Loucy (cell line): ENCODE data around the gene SMAP1.

Source experiments
- H2AFZ ChIP-seq: fragments of 200-600 bp; sonication (generic); 2 replicates; pipeline ENCODE4 v1.6.0; 2016; ENCODE audit warnings: antibody characterized with exemption, mild to moderate bottlenecking, low read length, moderate library complexity
- H3F3A ChIP-seq: fragments of 200-600 bp; 2 replicates; pipeline ENCODE4 v1.6.0; 2016; ENCODE audit warnings: antibody characterized with exemption, low read depth, mild to moderate bottlenecking
- H3K27me3 ChIP-seq: fragments of 200-600 bp; sonication (generic); 2 replicates; pipeline ENCODE4 v1.6.1; 2014; ENCODE audit warnings: low read length, mild to moderate bottlenecking; ENCODE audit not compliant: insufficient read depth, poor library complexity, severe bottlenecking
- H3K36me3 ChIP-seq: fragments of 200-600 bp; sonication (generic); 2 replicates; pipeline ENCODE4 v1.6.1; 2016; ENCODE audit warnings: low read length; ENCODE audit not compliant: insufficient read depth
- H3K4me1 ChIP-seq: fragments of 200-600 bp; sonication (generic); 2 replicates; pipeline ENCODE4 v1.5.1; 2014; ENCODE audit warnings: low read length, mild to moderate bottlenecking; ENCODE audit not compliant: insufficient read depth, poor library complexity, severe bottlenecking
- H3K4me2 ChIP-seq: fragments of 200-600 bp; sonication (generic); 2 replicates; pipeline ENCODE4 v1.6.0; 2014; ENCODE audit warnings: antibody characterized with exemption, low read length, low read depth, mild to moderate bottlenecking; ENCODE audit not compliant: poor library complexity, severe bottlenecking
- H3K4me3 ChIP-seq: fragments of 200-600 bp; sonication (generic); 2 replicates; pipeline ENCODE4 v1.5.1; 2014; ENCODE audit warnings: low read length, mild to moderate bottlenecking, mixed read lengths; ENCODE audit not compliant: poor library complexity, severe bottlenecking
- H3K79me2 ChIP-seq: fragments of 200-600 bp; sonication (generic); 2 replicates; pipeline ENCODE4 v1.6.1; 2014; ENCODE audit warnings: low read length; ENCODE audit not compliant: insufficient read depth
- H3K9ac ChIP-seq: fragments of 200-600 bp; sonication (generic); 2 replicates; pipeline ENCODE4 v1.6.0; 2014; ENCODE audit warnings: mild to moderate bottlenecking, low read depth, low read length, moderate library complexity; ENCODE audit not compliant: poor library complexity, severe bottlenecking
- H3K9me2 ChIP-seq: fragments of 200-600 bp; sonication (generic); replicated peaks from 2 replicates; pipeline ENCODE4 v1.6.1; 2016; ENCODE audit warnings: low read depth, low read length, mixed read lengths
- H3K9me3 ChIP-seq: fragments of 200-600 bp; sonication (generic); 2 replicates; pipeline ENCODE4 v1.6.1; 2014; ENCODE audit warnings: mild to moderate bottlenecking, antibody characterized with exemption, low read length, low read depth; ENCODE audit not compliant: insufficient read depth
- H4K20me1 ChIP-seq: fragments of 200-600 bp; sonication (generic); 2 replicates; pipeline ENCODE4 v1.6.0; 2014; ENCODE audit warnings: antibody characterized with exemption, low read length, mild to moderate bottlenecking; ENCODE audit not compliant: insufficient read depth, poor library complexity, severe bottlenecking
- CTCF ChIP-seq: fragments of 200-600 bp; sonication (generic); conservative IDR thresholded peaks from 2 replicates; pipeline ENCODE4 v1.5.1; 2014; ENCODE audit warnings: mild to moderate bottlenecking, antibody characterized with exemption, low read length
- EZH2phosphoT487 ChIP-seq: fragments of 200-600 bp; IDR thresholded peaks from 2 replicates; pipeline ENCODE4 v1.6.1; 2018; ENCODE audit warnings: antibody characterized with exemption, mild to moderate bottlenecking, moderate library complexity, borderline replicate concordance

Gene SMAP1

GRCh38 chr6:70847106-70848084 is 179.7 kb downstream of the SMAP1 start:
- no peaks in the 10 kb centered on the region for H3K9me2 ChIP-seq
- H3K4me1 ChIP-seq = no peaks in the 10 kb centered on the region
- no peak for TF ChIP-seq EZH2phosphoT487
- no peak for TF ChIP-seq CTCF
- H4K20me1 ChIP-seq = no peaks in the 10 kb centered on the region
- H3K4me2 ChIP-seq = no peak overlapping the region
- H2AFZ ChIP-seq = no peak overlapping the region
- no peaks in the 10 kb centered on the region for H3K9me3 ChIP-seq
- no peak overlapping the region for H3K9ac ChIP-seq
- no peak overlapping the region for H3K4me3 ChIP-seq
- H3F3A ChIP-seq = no peaks in the 10 kb centered on the region
- peaks cover 7% of the 10 kb centered on the region for H3K36me3 ChIP-seq
- no peaks in the 10 kb centered on the region for H3K27me3 ChIP-seq
- H3K79me2 ChIP-seq = no peaks in the 10 kb centered on the region

- Histone ChIP-seq H4K20me1 (no peaks in the 10 kb centered on the region), H3K36me3 (peaks cover 9% of the 10 kb centered on the region), H3K9me3 (no peaks in the 10 kb centered on the region), H3K9ac (no peak overlapping the region), H3K4me1 (no peaks in the 10 kb centered on the region), H3K27me3 (no peaks in the 10 kb centered on the region), H2AFZ (no peak overlapping the region), H3K4me2 (no peak overlapping the region), H3K79me2 (no peaks in the 10 kb centered on the region), H3K4me3 (no peak overlapping the region), H3K9me2 (no peaks in the 10 kb centered on the region), H3F3A (no peaks in the 10 kb centered on the region)
- TF ChIP-seq EZH2phosphoT487 = no peak
- TF ChIP-seq CTCF = no peak
Observed at GRCh38 chr6:70849348-70850069, 181.8 kb downstream of the SMAP1 start.

GRCh38 chr6:70852667-70853246 is 185.1 kb downstream of the SMAP1 start:
- no peak overlapping the region for H3K9ac ChIP-seq
- H4K20me1 ChIP-seq = no peaks in the 10 kb centered on the region
- no peaks in the 10 kb centered on the region for H3K9me2 ChIP-seq
- no peaks in the 10 kb centered on the region for H3K9me3 ChIP-seq
- H3K36me3 ChIP-seq = peaks cover 12% of the 10 kb centered on the region
- no peaks in the 10 kb centered on the region for H3K79me2 ChIP-seq
- no peak for TF ChIP-seq EZH2phosphoT487
- TF ChIP-seq CTCF = no peak
- no peak overlapping the region for H3K4me2 ChIP-seq
- no peaks in the 10 kb centered on the region for H3K4me1 ChIP-seq
- no peak overlapping the region for H2AFZ ChIP-seq
- H3F3A ChIP-seq = no peaks in the 10 kb centered on the region
- no peaks in the 10 kb centered on the region for H3K27me3 ChIP-seq
- H3K4me3 ChIP-seq = no peak overlapping the region
